ENCODE measurements around the gene TMLHE.
"Not testable (repeated sequence)": the region's sequence is repeated elsewhere in the genome, so short reads cannot be mapped to it uniquely, and the experiment has no call there.

GRCh38 chrX:155491421-155491820 lies 121.3 kb downstream of the TMLHE start:
- TF ChIP-seq, protein P1, sequence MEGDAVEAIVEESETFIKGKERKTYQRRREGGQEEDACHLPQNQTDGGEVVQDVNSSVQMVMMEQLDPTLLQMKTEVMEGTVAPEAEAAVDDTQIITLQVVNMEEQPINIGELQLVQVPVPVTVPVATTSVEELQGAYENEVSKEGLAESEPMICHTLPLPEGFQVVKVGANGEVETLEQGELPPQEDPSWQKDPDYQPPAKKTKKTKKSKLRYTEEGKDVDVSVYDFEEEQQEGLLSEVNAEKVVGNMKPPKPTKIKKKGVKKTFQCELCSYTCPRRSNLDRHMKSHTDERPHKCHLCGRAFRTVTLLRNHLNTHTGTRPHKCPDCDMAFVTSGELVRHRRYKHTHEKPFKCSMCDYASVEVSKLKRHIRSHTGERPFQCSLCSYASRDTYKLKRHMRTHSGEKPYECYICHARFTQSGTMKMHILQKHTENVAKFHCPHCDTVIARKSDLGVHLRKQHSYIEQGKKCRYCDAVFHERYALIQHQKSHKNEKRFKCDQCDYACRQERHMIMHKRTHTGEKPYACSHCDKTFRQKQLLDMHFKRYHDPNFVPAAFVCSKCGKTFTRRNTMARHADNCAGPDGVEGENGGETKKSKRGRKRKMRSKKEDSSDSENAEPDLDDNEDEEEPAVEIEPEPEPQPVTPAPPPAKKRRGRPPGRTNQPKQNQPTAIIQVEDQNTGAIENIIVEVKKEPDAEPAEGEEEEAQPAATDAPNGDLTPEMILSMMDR (conservative IDR thresholded peaks at IDR 0.05; ENCODE audit: low read length), result not testable (repeated sequence)
- TF ChIP-seq EZH2phosphoT487 (IDR thresholded peaks at IDR 0.05; ENCODE audit: borderline replicate concordance), result not testable (repeated sequence)
